Cardiac fibroblast (primary cell): Measurements from ENCODE around the gene DHX57.

Experiments
- DNase-seq, 2 donors: peaks; one replicate each; pipeline versions ENCODE4 v3.0.0 to v3.0.0-alpha.2; 2010; ENCODE audit warnings: low read depth in 2 of 2
- H3K4me3 ChIP-seq, 2 donors: replicated peaks in 1 of 2; 1 replicate in 1 of 2; 2 replicates in 1 of 2; pipeline ENCODE4 v1.5.1; 2011; ENCODE audit warnings: low read depth in 2 of 2, low read length in 2 of 2, mild to moderate bottlenecking in 2 of 2, moderate library complexity in 1 of 2
- TF ChIP-seq, protein P1 (sequence below): IDR thresholded peaks from one replicate; pipeline ENCODE4 v1.5.1; 2011; ENCODE audit warnings: low read depth, mild to moderate bottlenecking, low read length, inconsistent platforms

The DHX57 gene

DNA sequence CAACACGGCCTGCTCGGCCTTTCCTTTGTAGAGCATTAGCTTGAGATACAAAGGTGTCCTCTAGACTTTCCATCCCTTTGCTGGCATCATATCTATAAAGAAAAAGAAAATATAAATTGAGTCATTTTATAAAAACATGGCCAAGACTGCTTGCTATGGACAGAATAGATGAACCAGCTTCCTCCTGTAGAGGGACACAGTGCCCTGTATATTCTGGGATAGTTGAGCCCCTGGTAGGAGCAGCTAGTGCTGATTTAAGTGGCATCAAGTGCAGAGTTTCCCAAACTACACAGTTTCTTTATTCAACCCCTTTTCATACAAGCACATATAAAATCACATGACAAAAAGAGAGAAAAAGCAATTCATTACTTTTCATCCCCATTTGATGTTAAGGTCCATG, 49.8 kb downstream of the DHX57 start:
- TF ChIP-seq, protein P1, sequence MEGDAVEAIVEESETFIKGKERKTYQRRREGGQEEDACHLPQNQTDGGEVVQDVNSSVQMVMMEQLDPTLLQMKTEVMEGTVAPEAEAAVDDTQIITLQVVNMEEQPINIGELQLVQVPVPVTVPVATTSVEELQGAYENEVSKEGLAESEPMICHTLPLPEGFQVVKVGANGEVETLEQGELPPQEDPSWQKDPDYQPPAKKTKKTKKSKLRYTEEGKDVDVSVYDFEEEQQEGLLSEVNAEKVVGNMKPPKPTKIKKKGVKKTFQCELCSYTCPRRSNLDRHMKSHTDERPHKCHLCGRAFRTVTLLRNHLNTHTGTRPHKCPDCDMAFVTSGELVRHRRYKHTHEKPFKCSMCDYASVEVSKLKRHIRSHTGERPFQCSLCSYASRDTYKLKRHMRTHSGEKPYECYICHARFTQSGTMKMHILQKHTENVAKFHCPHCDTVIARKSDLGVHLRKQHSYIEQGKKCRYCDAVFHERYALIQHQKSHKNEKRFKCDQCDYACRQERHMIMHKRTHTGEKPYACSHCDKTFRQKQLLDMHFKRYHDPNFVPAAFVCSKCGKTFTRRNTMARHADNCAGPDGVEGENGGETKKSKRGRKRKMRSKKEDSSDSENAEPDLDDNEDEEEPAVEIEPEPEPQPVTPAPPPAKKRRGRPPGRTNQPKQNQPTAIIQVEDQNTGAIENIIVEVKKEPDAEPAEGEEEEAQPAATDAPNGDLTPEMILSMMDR: no peak
- DNase-seq: no peak
- H3K4me3 ChIP-seq: no peak overlapping the region

DNA sequence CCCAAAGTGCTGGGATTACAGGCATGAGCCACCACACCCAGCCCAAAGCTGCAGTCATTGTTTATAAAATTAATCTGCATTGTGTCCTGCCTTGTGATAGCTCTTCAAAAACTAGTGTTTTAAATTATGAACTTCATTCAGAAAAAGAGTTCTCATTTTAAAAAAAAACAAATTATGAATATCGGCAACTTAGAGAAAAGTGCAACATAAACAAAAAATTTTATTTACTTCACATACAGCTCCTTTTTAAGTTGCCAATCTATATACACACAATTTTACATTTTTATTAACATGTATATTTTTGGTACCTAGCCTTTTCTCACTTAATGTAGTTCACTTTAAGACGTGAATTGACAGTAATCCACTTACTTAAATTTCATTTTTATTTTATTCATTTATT, 50.8 kb downstream of the DHX57 start:
- no peak overlapping the region for H3K4me3 ChIP-seq
- DNase-seq: no peak
- TF ChIP-seq, protein P1: no peak

DNA sequence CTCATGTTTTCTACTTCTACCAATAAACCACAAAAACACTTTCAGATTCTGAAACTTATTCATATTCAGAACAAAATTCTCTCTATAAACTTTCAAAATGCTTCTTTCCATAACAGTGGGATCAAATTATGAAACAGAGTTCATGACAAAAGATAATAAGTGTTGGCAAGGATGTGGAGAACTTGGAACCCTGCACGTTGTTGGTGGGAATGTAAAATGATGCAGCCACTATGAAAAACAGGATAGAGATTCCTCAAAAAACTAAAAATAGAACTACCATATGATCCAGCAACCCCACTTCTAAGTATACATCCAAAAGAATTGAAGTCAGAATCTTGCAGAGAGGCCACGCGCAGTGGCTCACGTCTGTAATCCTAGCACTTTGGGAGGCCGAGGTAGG, 52.3 kb downstream of the DHX57 start:
- peak in 1 of 2 donors; percentile 52 for DNase-seq
- TF ChIP-seq, protein P1: no peak

DNA sequence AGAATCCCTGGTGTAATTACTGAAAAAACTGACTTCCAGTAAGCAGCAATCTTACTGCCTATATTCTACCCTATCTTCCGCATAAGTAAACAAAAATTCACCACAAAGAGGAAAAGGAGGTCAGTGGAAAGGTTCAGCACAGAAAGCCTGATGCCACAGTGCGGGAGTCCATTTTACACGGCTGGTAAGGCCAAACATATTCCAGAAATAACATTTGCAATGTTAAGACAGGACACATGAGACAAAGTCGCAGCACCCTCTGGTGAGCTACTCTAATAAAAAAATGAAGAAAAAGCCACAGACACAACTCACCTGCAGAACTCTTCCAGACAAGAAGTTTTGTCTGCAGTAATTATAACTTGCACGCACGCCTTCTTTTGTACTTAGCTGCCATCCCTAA, 57.2 kb downstream of the DHX57 start:
- no peak overlapping the region for H3K4me3 ChIP-seq
- DNase-seq: no peak
- TF ChIP-seq, protein P1: no peak

More for the DNA sequence above, 52.3 kb downstream of the DHX57 start:
- no peak overlapping the region for H3K4me3 ChIP-seq

DNA sequence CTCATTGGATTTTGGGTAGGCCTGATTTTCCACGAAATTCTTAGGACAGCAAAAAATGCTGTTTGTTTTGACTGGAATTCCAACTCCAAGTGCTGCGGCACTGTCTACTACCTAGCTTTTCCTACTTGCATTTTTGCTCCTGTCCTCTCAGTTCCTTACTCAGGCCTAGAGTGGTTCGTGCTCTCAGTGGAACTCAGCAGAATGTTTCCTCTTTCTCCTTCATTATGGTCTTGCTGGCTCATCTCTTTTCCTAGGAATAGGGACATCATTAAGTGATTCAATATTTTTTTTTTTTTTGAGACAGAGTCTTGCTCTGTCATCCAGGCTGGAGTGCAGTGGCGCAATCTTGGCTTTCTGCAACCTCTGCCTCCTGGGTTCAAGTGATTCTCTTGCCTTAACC, 59.8 kb downstream of the DHX57 start:
- TF ChIP-seq, protein P1: no peak
- no peak overlapping the region for H3K4me3 ChIP-seq
- no peak for DNase-seq

DNA sequence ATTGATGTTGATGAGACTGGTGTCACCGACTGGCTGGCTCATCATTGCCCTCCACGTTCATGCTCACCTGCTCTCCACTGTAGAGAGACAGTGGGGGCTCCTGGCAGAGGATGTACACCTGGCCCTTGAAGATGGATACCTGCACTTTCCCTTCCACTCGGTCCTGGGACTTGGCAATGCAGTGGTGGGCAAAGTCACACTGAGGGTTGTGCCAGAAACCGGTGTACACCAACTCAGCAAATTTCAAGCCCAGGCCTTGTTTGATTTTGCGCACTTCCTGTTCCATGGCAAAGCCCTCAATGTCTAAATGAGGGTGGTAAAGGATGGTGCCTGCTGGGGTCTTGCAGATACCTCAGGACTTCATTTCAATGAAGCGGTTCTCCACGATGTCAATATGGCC, 65.2 kb downstream of the DHX57 start:
- DNase-seq: no peak
- no peak overlapping the region for H3K4me3 ChIP-seq
- TF ChIP-seq, protein P1: no peak

DNA sequence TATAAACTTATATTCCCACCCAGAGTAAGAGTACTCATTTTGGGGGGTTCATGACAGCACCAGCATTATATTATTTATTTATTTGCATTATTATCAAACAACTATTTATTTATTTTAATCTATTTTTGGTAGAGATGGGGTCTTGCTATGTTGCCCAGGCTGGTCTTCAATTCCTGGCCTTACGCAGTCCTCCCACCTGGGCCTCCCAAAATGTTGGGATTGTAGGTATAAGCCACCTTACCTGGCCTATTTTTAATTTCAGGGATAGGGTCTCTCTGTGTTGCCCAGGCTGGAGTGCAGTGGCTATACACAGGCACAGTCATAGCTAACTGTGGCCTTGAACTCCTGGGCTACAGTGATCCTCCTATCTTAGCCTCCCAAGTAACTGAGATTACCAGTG, 67.1 kb downstream of the DHX57 start:
- no peak overlapping the region for H3K4me3 ChIP-seq
- no peak for DNase-seq
- TF ChIP-seq, protein P1: no peak
